Activated T-cell treated with anti-CD3 and anti-CD28 coated beads, Interleukin-2, amount 50 U/mL, for 1 hour (primary cell): Measurements from ENCODE around the gene SETBP1.

Experiments
- DNase-seq: peaks from one replicate; pipeline ENCODE4 v3.0.0-alpha.2; 2020

Gene SETBP1

DNA sequence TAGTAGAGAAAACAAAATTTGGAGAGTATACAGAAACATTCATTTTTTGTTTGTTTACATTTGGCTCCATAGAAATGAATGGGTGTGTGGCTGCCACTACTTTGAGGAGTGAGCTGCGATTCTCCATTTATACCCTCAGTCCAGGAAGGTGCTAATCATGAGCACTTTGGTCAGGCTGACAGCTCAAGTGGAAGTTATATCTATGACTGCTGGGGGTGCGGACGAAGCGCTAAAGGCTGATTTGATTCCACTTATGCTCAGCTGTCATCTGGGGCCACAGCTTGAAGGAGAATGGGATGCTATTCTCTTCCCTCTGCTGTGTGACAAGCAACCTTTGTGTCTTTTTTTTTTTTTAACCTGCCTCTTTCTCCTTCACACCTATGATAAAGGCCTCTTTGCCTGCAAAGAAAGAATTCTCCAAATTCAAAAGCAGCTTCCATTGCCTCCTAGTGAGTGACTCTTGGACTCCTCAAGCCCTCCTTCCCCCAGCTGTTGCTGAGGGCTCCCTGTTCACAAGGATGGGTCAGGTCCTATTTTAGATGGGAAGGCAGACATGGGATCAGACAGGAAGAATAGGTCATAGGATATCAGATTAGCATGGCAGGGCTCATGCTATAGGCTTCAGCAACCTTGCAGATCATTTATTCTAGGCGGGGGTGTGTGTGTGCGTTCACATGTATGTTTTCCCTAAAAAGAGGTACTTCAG lies 201.6 kb downstream of the SETBP1 start:
- no peak for DNase-seq

DNA sequence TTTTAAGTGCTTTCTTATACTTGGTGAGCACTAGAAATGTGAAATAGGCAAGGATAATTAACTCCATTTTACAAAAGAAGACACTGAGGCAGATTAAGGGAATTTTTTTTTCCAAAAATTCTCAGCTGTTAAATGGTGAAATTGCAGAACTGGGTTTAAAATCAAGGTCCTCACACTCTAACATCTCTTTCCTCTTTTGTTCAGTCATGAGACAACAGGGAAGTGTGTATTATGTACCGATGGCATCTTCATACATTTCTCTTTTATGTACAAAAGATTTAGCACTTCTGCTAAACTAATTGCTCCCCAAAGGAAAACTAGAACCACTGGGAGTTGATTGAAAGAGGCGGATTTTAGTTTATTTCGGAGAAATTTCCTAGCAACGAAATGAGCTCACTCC lies 203.0 kb downstream of the SETBP1 start:
- DNase-seq: no peak

DNA sequence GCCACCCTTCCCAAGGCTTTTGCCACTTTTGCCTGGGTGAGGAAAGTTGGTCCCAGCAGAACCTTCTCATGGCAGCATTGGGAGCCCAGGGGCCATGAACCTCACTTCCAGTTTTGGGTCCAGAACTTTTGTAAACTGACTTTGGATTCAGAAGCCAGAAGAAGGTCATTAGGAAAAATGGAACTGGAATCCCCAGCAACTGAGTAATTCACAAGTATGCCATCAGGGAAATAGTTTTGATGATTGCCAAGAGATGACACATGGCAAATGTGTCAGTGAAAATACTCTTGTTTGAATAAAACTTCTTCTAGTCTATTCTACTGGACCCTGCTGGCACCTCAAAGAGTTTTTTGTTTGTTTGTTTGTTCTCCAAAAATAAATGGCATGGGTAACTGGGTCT lies 203.7 kb downstream of the SETBP1 start:
- no peak for DNase-seq

DNA sequence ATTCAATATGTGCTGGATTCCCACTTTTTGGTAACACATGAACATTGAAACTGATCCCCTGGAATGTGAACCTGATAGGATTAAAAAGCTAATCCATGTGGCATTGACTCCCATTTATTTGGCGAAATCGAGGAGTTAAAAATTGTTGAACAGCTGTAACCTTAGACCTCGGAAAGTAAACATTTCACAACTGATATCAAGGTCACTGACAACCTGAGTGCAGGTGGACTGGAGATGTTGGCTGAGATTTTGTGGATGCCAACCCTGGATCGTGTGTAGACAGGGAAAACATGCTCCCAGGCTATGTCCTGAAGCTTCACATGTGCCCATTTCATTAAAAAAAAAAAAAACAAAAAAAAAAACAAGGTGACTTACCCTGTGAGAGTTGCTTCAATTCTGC lies 204.8 kb downstream of the SETBP1 start:
- no peak for DNase-seq

DNA sequence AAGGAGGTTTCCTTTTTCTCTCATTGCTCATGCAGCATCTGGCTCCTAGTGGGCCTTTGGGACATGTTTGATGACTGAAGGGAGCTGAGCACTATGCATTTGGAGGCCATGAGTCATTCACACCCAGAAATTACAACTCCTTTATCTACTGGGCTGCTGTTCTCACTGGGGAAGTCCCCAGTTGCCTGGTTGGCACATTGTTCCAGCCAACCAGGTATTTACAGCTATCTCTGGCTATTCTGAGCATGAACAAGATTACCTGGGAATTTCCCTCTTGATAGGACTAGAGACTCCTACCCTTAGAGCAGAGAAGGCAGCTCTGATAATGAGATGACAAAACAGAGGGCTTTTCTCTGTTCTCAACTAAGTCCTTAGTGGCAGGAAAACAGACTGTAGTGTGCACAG lies 206.5 kb downstream of the SETBP1 start:
- no peak for DNase-seq

- DNase-seq: no peak
These were observed 208.4 kb downstream of the SETBP1 start for GRCh38 chr18:44889111-44889510.

GRCh38 chr18:44893045-44893706 lies 212.5 kb downstream of the SETBP1 start:
- DNase-seq: no peak

DNA sequence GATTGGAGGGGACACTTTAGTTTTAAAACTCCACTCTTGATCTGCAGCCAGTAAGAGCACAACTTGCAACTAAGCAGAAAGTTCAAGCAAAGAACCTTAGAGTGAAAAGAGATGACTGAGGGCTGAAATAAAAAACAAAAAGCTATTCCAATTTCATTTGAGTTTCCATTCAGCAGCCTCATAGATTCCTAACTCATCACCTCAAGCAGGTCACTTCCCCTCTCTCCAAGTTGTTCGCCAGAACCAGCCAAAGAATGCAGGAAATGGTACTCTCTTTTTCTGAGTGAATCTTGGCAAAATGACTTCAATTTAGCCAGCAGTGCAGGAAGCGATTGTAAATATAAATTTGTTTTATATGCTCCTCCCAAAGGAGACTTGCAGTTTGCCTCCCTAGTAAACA lies 213.3 kb downstream of the SETBP1 start:
- no peak for DNase-seq

DNA sequence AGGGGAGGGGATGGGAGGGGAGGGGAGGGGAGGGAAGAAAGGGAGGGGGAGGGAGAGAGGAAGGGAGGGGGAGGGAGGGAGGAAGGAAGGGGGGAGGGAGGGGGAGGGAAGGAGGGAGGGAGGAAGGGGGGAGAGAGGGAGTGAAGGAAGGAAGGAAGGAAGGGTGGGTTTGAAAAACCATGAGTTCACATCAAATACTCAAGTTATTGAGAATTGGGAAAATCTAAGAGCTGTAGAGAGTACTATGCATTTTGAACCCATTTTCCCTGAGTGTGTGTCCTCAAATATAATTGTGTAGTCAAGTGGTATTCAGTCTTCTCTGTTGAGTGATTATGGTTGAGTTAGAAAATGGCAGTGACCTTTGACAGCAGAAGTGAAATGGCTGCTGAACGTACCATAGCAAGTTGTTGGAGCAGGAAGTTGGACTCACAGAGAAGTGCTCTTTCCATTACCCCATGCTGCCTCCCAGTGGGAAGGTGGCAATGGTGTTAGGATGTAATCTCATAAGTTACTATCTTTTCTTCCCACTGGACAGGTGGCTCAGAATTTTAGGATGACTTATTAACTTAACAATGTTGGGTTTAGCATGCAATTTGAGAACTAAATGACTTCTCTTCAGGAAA lies 214.6 kb downstream of the SETBP1 start:
- DNase-seq: no peak

GRCh38 chr18:44896846-44897245 lies 216.2 kb downstream of the SETBP1 start:
- no peak for DNase-seq

GRCh38 chr18:44897411-44897810 lies 216.7 kb downstream of the SETBP1 start:
- no peak for DNase-seq

DNA sequence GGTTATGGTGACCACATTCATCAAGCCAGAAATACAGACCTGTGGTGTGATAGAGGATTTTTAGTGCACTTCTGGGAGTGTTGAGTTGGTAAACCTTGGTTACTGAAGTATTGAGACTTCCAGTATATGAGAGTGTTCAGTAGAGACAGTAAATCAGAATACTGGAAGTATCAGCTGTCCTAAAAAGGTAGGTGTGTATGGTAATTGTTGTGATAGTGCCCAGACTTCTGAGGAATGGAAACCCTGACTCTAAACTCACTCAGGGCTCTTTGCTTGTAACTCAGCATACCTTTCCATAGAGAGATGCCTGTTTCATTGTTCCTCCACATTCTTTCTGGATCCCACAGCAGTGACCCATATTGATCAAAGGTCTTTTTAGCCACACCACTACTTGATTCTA lies 217.1 kb downstream of the SETBP1 start:
- no peak for DNase-seq

DNA sequence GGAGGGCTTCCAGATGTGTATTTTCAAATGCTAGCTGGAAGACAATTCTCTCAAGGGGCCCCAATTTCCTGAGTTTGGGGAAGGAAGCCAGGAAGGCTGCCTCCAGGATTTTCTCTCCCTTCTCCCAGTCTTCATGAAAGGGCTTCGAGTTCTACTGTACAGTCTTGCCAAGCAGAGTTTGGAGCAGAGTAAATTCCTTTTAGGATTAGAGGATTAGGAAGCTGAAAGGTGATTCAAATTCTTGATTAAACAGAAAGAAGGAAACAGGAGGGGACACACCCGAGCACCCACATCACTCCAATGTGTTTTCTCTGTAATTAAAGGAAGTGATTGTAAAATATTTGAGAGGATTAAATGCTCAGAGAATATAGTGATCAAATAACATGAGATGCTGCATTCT lies 217.8 kb downstream of the SETBP1 start:
- no peak for DNase-seq

DNA sequence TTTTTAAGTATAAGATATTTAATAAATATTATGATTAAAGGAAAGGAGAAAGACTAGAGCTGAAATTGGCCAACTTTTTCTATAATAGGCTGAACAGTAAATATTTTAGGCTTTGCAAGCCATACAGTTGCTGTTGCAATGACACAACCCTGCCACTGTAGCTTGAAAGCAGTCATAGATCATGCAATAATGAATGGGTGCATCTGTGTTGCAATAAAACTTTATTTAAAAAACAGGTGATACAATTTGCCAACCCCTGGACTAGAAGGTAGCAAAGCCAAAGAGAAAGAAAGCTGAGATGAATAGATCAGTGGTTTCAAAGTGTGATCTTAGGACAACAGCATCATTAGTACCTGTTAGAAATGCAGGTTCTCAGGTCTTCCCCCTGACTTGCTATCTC lies 219.1 kb downstream of the SETBP1 start:
- DNase-seq: no peak

DNA sequence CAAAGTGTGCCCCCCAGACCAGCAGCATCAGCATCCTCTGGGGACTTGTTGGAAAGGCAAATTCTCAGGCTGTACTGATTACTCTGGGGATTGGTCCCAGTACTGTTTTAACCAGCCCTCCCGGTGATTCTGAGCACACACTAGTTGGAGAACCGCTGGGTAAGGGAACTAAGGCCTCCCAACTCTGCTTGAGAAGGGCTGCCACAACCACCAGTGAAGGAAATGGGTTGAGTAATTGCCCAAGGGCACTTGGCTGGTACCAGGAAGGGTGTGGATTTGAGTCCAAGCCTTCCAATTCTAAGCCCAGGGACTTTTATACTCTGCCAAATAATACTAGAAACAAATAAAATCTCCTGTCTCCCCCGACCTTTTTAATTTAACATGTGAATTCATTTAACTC lies 219.9 kb downstream of the SETBP1 start:
- DNase-seq: no peak

DNA sequence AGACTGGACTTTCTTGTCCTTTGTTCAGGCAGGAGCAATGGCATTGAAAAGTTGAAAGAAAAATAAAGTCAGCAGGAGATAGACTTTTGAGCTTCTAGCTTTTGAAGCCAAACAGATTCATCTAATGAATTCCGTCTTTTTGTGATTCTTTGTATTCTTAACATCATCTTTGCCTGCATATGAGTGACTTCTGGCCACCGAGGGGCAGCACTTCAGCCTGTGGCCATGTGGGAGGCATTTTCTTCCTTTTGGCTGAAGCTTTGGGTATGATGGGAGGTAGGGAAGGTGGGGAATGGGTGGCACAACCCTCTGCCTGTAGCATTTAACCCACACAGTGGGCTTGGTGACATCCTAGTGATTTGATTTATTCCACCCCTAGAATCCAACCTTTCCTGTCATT lies 220.6 kb downstream of the SETBP1 start:
- no peak for DNase-seq

GRCh38 chr18:44903327-44903726 lies 222.6 kb downstream of the SETBP1 start:
- no peak for DNase-seq

GRCh38 chr18:44904768-44905167 lies 224.1 kb downstream of the SETBP1 start:
- no peak for DNase-seq

DNA sequence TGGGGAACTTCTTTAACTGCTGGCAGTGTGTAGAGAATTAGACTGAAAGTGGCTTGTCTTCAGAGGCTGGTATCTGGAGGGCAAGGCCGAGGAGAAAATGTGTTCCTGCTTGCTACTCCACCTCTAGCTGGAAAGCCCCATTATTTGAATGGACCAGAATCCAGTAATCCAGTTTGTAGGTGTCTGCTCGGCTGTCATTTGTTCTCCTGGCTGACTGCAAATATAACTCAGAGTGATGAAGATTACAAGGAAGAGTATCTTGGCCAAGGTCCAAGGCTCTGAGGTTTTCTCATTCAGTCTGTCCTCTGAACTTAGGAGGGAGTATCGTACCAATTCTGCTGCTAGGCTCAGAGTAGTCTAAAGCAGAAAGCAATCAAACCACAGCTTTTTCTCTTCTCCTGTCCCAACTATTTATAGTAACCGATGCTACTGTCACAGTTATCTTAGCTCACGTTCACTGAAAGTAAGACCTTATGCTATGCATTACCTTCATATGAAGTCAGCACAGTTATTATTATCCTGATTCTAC lies 228.6 kb downstream of the SETBP1 start:
- DNase-seq: no peak

DNA sequence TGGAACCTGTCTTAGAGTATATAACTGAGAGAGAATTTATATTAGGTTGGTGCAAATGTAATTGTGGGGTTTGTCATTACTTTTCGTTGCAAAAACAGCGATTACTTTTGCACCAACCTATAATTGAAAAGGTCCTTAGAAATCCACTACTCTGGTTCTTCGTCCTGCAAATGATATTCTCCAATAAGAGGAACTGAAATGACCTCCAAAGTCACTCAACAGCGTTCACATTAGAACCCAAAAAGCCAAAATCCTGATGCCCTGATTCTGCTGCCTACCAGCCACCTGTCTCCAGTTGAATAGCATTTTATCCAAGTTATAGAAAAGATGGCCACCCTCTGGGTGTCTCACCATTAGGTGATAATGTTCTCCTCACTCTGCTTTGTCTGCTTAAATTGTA lies 230.6 kb downstream of the SETBP1 start:
- no peak for DNase-seq

DNA sequence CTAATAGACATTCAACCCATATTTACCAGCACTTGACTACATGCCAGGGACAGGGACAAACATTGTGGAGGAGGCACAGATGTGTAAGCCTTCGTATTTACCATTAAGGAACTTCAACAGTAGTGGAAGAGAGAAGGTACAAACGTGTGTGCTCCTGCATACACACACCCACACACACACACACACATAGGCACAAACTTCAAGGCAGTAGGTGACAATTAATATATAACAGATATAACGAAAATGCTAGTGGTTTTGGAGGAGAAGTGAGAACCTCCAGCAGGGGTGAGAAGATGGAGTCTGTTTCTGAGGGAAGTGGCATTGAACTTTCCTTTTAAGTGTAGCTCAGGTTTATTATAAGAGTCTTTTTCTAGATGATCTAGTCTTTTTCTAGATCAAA lies 231.1 kb downstream of the SETBP1 start:
- no peak for DNase-seq

- no peak for DNase-seq
These were observed 232.2 kb downstream of the SETBP1 start for GRCh38 chr18:44912740-44913478.

GRCh38 chr18:44914028-44914427 lies 233.3 kb downstream of the SETBP1 start:
- no peak for DNase-seq

GRCh38 chr18:44915213-44915612 lies 234.5 kb downstream of the SETBP1 start:
- DNase-seq: no peak
